GM13977 (cell line): ENCODE measurements around the gene FAR2.
"Not testable (repeated sequence)": the region's sequence is repeated elsewhere in the genome, so short reads cannot be mapped to it uniquely, and the experiment has no call there.

Experiments
- DNase-seq: peaks from one replicate; pipeline ENCODE4 v3.0.0; 2012; ENCODE audit warnings: low spot score
- CTCF ChIP-seq: IDR thresholded peaks from 2 replicates; pipeline ENCODE4 v1.5.1; 2012; ENCODE audit warnings: mild to moderate bottlenecking, control low read depth; ENCODE audit not compliant: insufficient read depth; ENCODE audit errors: extremely low read depth, missing control alignments
- in situ Hi-C: fragments of 300-500 bp; cut with MboI; formaldehyde crosslinking; loops from one replicate; pipeline ENCODE4 v1.12.0; 2022; ENCODE audit warnings: low sequenced_read_pairs, low pct_unique_long_range_greater_than_20kb, mixed read lengths, inconsistent platforms; ENCODE audit not compliant: unreplicated experiment

The FAR2 gene

DNA sequence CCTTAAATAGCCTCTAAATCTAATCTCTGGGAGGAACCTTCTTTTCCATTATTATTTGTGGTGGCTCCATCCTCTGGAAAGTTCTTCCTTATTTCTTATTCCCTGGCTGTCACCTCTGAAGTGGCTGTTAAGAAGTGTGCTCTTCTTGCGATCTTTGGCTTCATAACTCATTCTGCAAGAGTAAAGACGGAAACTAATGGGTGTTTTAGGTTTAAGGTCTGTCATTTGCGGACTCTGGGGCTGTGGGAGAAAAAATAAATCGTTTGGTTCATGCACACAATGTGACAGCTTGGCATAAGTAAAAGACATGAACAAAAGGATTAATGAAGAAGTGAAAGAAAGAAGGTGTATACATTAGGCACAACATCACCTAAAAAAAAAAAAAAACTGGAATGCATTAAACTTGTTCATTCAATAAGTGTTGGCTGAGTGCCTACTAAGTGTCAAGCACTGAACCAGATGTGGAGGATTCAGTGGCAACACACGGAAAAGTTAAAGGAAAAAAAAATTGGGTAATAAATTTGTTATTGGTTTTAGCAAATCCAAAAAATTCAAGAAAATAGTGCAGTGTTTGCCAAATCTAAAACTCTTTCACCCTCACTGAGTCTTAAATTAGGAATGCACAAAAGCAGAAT, 132.4 kb downstream of the FAR2 start:
- in situ Hi-C loops, result no loop called here
- DNase-seq, result no peak
- TF ChIP-seq CTCF, result no peak

- DNase-seq, result no peak
- no peak for TF ChIP-seq CTCF
- in situ Hi-C loops, result no loop called here
Observed at GRCh38 chr12:29282031-29282816, 133.1 kb downstream of the FAR2 start.

DNA sequence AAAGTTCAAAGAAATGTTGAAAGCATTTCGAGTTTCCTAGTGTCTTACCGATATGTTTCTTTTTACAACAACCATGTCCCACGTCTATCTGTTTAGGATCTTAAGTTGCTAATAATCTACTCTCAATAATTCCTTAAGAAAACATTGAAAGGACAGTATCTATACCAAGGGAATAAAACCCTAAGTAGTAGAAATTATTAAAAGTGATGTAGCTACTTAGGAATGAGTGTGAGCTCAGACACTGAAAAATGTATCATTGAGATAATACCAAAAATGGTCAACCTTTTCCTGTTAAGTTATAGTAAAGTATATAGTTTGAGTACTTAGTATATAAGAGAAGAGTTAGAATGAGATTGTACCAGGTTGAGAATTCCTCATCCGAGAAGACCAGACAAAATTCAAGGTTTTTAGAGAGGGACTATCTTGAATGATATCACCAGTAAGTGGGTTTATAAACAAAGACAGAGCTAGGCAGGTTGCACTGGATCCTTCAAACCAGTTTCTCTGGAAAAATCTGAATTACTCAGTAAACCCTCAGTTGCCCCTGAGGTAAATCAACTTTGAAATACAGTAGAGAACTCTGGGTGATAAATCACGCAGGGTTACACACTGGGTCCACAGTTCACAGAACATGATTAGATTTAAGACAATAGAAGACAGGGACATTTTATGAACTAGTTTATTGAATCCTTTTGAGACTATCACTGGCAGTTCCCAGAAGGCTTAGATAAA, 135.1 kb downstream of the FAR2 start:
- TF ChIP-seq CTCF, result no peak
- DNase-seq, result no peak
- in situ Hi-C loops, result no loop called here

GRCh38 chr12:29286081-29286790, 137.2 kb downstream of the FAR2 start:
- no peak for DNase-seq
- TF ChIP-seq CTCF, result no peak
- in situ Hi-C loops, result no loop called here

- no peak for TF ChIP-seq CTCF
- DNase-seq, result no peak
- in situ Hi-C loops, result no loop called here
Observed at GRCh38 chr12:29287622-29288021, 138.5 kb downstream of the FAR2 start.

DNA sequence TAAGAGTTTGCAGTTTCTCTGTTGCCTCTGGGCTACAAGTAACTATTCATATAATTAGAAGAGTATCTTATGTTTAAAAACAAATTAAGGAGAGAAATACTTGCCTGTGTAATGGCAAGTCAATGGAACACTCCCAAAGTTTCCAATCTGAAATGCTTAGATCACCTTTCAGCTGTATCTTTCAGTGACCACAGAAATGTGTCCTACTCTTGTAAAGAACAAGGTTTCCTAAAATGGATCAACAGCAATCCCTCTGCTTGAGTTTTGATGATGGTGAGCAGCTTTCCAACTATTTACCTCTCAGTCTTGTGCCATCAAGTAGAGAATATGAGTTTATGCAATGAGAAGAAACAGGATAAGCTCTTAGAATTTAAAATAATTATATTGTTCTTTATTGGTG, 139.0 kb downstream of the FAR2 start:
- TF ChIP-seq CTCF, result no peak
- no peak for DNase-seq

DNA sequence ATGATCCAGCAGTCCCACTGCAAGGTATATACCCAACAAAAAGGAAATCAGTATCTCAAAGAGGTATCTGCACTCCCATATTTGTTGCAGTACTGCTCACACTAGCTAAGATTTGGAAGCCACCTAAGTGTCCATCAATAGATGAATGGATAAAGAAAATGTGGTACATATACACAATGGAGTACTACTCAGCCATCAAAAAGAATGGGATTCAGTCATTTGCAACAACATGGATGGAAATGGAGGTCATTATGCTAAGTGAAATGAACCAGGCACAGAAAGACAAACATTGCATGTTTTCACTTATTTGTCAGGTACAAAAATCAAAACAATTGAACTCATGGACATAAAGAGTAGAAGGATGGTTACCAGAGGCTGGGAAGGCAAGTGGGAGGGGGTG, 141.4 kb downstream of the FAR2 start:
- DNase-seq, in situ Hi-C loops: not testable (repeated sequence)

More for the DNA sequence above, 139.0 kb downstream of the FAR2 start:
- in situ Hi-C loops, result no loop called here
